Measurements from ENCODE around the gene KIAA1671.

The KIAA1671 gene

GRCh38 chr22:25013607-25014006, 61.1 kb downstream of the KIAA1671 start:
- no peak for DNase-seq (ENCODE audit: low read depth, low spot score)

GRCh38 chr22:25014896-25015755, 62.6 kb downstream of the KIAA1671 start:
- no peak for DNase-seq (ENCODE audit: low read depth, low spot score)

DNA sequence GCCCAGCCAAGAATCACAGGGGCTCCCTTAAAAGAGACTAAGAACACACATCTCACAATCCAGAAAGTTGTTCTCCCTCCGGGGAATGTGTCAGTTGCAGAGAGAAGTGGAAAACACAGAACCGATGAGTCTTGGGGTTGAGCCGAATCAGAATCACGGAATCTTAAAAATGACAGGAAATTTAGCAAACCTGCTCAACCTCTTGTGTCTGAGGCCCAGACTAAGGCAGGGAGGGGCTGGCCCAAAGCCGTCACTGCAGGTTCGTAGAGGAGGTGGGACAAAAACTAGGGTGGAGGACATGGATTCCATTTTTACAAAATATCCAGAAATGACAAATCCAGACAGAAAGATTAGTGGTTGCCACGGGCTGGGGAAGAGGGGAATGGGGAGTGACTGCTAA, 63.8 kb downstream of the KIAA1671 start:
- DNase-seq (ENCODE audit: low read depth, low spot score): no peak

- no peak for DNase-seq (ENCODE audit: low read depth, low spot score)
These were observed 65.5 kb downstream of the KIAA1671 start for GRCh38 chr22:25018009-25018408.

GRCh38 chr22:25019427-25020184, 67.1 kb downstream of the KIAA1671 start:
- DNase-seq (ENCODE audit: low read depth, low spot score): no peak

- DNase-seq (ENCODE audit: low read depth, low spot score): no peak
These were observed 68.9 kb downstream of the KIAA1671 start for GRCh38 chr22:25021409-25021808.

DNA sequence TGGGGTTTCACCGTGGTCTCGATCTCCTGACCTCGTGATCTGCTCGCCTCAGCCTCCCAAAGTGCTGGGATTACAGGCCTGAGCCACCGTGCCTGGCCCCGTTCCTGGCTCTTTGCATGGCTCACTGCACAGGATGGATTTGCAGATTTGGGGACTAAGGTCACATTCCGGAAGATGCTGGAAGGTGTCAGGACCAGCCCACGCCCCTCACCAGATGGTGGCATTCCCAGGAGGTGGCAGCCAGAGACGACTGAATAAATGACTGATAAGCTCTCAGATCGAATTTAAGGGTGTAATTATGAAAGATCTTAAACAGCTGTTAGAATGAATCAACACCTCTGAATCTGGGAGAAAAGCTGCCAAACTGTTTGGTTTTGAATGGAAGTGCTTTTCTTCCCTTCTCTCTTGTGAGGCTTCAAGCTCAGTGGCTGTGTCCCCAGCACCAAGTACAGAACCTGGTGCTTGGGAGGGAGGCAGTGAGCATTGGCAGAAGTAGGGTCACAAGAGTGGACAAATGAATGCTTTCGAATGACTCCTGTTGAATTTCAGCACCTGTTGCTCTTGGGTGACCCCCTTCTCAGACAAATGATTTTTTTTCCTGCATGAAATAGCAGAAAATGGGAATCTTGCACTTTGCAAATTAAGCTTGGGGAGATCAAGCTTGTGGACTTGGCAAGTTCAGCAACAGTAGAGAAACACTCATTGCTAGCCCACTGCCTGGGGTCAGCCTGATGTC, 69.6 kb downstream of the KIAA1671 start:
- DNase-seq (ENCODE audit: low read depth, low spot score): no peak

- no peak for DNase-seq (ENCODE audit: low read depth, low spot score)
These were observed 71.4 kb downstream of the KIAA1671 start for GRCh38 chr22:25023879-25024278.

DNA sequence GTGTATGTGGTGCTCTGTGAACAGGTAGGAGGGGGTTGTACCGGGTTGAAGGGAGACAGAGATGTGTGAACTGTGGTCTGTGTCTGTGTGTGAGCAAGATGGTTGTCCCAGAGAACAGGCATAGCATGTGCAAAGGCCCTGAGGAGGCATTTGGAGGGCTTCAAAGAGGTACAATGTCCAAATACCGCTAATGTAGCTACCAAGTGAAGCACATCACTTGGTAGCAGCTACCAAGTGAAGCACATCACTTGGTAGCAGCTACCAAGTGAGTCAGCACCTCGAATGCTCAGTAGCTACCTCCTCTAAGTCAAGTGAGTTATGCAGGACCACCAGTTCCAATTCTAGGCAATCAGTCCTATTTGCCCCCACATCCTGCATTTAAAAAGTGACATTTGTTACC, 72.4 kb downstream of the KIAA1671 start:
- no peak for DNase-seq (ENCODE audit: low read depth, low spot score)

DNA sequence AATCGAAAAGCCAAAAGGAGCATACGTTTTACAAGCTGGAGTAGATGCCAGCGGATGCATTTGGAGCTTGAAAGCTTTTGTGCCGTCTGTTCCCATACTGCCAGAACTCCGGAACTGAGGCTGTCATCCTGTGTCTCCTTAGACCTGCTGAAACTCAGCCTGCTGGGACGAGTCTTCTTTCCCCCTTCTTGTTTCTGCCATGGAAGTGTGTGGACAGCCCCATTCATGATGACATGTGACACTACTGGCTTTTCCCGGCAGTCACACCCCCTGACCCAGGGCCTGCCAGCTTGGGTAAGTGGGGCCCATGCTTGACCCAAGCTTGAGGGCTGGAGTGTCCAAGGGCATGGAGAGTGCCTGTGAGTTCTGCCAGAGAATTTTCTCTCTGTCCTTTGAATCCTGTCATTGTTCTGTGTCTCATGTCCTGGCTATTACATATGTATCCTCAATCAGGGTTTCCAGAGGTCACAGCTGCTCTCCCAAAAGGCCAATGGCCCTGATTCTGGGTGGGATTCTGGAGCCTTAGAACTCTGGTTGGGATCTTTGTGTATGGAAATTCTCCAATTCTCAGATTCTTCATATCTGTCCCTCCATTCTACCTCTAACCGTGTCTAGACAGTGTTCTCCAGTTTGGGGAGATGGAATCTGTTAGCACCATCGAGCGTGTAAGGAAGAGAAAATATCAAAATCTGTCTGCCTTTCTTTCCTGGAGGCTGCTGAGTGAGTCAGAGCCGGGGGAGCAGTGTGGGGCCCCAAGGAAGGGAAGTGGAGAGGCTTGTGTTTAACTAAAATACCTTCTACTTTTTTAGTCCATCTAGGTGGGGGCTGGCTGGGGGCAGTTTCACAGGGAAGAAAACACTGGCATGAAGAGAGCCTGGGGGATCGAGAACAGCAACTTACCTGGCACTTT, 73.2 kb downstream of the KIAA1671 start:
- no peak for DNase-seq (ENCODE audit: low read depth, low spot score)

- no peak for DNase-seq (ENCODE audit: low read depth, low spot score)
These were observed 74.8 kb downstream of the KIAA1671 start for GRCh38 chr22:25027043-25027906.

- no peak for DNase-seq (ENCODE audit: low read depth, low spot score)
These were observed 75.7 kb downstream of the KIAA1671 start for GRCh38 chr22:25027959-25028840.

DNA sequence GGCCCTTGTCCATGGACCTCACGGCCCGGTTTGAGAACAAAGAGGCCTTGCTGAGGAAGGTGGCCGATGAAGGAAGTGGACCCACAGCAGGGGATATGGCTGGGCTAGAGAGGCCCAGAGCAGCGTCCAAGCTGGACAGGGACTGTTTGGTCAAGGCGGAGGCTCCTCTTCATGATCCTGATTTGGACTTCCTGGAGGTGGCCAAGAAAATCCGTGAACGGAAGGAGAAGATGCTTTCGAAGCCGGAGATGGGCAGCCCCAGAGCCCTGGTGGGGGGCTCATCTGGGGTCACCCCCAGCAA, 76.3 kb downstream of the KIAA1671 start:
- DNase-seq (ENCODE audit: low read depth, low spot score): no peak

DNA sequence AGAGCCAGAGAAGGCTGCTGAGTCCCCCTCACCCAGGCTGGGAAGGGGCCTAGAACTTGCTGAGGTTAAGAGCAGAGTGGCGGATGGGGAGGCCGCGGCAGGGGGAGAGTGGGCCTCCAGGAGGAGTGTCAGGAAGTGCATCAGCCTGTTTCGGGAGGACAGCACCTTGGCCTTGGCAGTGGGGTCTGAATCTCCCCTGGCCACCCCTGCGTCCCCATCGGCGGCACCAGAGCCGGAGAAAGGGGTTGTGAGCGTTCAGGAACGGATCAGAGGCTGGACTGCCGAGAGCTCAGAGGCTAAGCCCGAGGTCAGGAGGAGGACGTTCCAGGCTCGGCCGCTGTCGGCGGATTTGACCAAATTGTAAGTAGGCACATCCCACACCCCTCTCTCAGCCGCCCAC, 76.7 kb downstream of the KIAA1671 start:
- no peak for DNase-seq (ENCODE audit: low read depth, low spot score)

- DNase-seq (ENCODE audit: low read depth, low spot score): no peak
These were observed 78.1 kb downstream of the KIAA1671 start for GRCh38 chr22:25030636-25031035.

- DNase-seq (ENCODE audit: low read depth, low spot score): no peak
These were observed 79.5 kb downstream of the KIAA1671 start for GRCh38 chr22:25032066-25032465.

GRCh38 chr22:25035715-25036114, 83.2 kb downstream of the KIAA1671 start:
- DNase-seq (ENCODE audit: low read depth, low spot score): no peak

DNA sequence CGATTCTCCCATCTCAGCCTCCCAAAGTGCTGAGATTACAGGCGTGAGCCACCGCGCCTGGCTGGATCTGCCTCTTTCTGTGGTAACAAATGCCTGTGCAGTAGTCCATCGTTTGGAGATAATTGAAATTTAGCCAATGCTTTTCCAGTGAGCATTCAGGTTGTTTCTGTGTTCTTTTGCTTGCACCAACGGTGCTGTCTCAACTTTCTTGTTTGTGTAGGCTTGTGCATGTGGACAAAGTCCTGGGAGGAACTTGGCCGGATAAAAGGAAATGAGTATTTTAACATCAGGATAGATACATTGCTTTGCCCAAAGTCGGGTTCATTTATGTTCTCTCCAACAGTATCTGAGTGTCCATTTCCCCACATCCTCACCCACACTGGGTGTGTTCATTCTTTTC, 85.7 kb downstream of the KIAA1671 start:
- no peak for DNase-seq (ENCODE audit: low read depth, low spot score)

GRCh38 chr22:25038771-25039170, 86.3 kb downstream of the KIAA1671 start:
- no peak for DNase-seq (ENCODE audit: low read depth, low spot score)
